Activated T-helper 1 cell treated with anti-CD3 and anti-CD28 coated beads, Interleukin-12 subunit alpha, Interleukin-12 subunit beta, Interleukin-2, Interleukin-4 antibody, amounts not matched to agents 30 ng/mL and 10 ng/mL and 1 ng/mL, durations not matched to agents 14 hours and 24 hours and 36 hours (primary cell): ENCODE results near the gene ZNF732. TPM values are rescaled to one million over a fixed set of nuclear protein-coding genes. Genes with fewer than 3 reads are reported as not detected.
"Not testable (repeated sequence)": the region's sequence is repeated elsewhere in the genome, so short reads cannot be mapped to it uniquely, and the experiment has no call there.

Experiments
- DNase-seq: peaks from one replicate; pipeline ENCODE4 v3.0.0; 2021; ENCODE audit warnings: low spot score
- H3K27ac Mint-ChIP-seq: one replicate; pipeline ENCODE4 v1.8.0; 2021; ENCODE audit warnings: mild to moderate bottlenecking, mixed read lengths
- H3K27me3 Mint-ChIP-seq: one replicate; pipeline ENCODE4 v1.8.0; 2022; ENCODE audit warnings: mild to moderate bottlenecking, moderate library complexity, mixed read lengths; ENCODE audit not compliant: insufficient read depth
- H3K36me3 Mint-ChIP-seq: one replicate; pipeline ENCODE4 v1.8.0; 2021; ENCODE audit warnings: low read depth, mixed read lengths
- H3K4me1 Mint-ChIP-seq: one replicate; pipeline ENCODE4 v1.8.0; 2021; ENCODE audit warnings: low read depth, mixed read lengths
- H3K4me3 Mint-ChIP-seq: one replicate; pipeline ENCODE4 v1.8.0; 2021; ENCODE audit warnings: mild to moderate bottlenecking, moderate library complexity, mixed read lengths
- H3K9me3 Mint-ChIP-seq: one replicate; pipeline ENCODE4 v1.8.0; 2021; ENCODE audit warnings: mixed read lengths
- intact Hi-C: fragments of 100-400 bp; cut with micrococcal nuclease; formaldehyde crosslinking; loops from one replicate; pipeline ENCODE4 v1.15.1; 2024
- total RNA-seq: library from RNA; stranded (reverse); gene quantifications from 2 replicates; pipeline ENCODE4 v1.2.3, GENCODE V29; 2022

ZNF732 gene
- total RNA-seq, 1 donor from 2014 or later, result not detected

- Mint-ChIP-seq H3K27ac (peak overlapping the region; percentile 15), H3K36me3 (no peaks in the 10 kb centered on the region), H3K9me3 (peaks cover 16% of the 10 kb centered on the region), H3K4me1 (peaks cover 13% of the 10 kb centered on the region), H3K27me3 (no peaks in the 10 kb centered on the region), H3K4me3 (peak overlapping the region; percentile 70)
- peak; percentile 53 for DNase-seq
- intact Hi-C loops, result loop anchor here (2.0 to 10.0 kb wide), 5 partner anchors 95 to 743 kb away; partner anchors contain the start of genes ATP5ME, IDUA, MYL5 and ZNF141
Measured at GRCh38 chr4:242121-242848, 63.0 kb downstream of the ZNF732 start.

- intact Hi-C loops, result loop anchor here (5.0 to 10.0 kb wide), 4 partner anchors 119 to 743 kb away; partner anchors contain the start of genes ATP5ME, IDUA, MYL5 and ZNF718
- Mint-ChIP-seq H3K4me1 (peaks cover 13% of the 10 kb centered on the region), H3K9me3 (peaks cover 11% of the 10 kb centered on the region), H3K4me3 (peak overlapping the region; percentile 70)
- H3K36me3 Mint-ChIP-seq, H3K27me3 Mint-ChIP-seq, DNase-seq, H3K27ac Mint-ChIP-seq: not testable (repeated sequence)
Measured at GRCh38 chr4:241411-241810, 63.9 kb downstream of the ZNF732 start.

DNA sequence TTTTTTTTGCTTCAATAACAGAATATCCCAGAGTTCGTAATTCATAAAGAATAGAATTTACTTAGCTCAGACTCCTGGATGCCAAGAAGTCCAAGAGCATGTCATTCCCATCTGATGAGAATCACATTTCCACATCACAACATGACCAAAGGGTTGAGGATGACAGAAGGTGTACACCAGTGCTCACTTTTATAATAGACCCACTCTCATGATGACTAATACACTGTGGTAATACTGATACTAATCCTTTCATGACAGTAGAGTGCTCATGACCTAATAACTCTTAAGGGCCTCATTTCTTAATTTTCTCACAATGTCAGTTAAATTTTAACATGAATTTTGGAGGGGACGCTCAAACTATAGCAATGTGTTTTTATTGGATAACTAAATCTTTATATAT, 69.2 kb downstream of the ZNF732 start:
- no peak overlapping the region for H3K27ac Mint-ChIP-seq
- peaks cover 2% of the 10 kb centered on the region for H3K27me3 Mint-ChIP-seq
- no peak overlapping the region for H3K4me3 Mint-ChIP-seq
- H3K9me3 Mint-ChIP-seq, result peaks cover 37% of the 10 kb centered on the region
- no peaks in the 10 kb centered on the region for H3K36me3 Mint-ChIP-seq
- DNase-seq, result no peak
- intact Hi-C loops, result no loop called here
- no peaks in the 10 kb centered on the region for H3K4me1 Mint-ChIP-seq

DNA sequence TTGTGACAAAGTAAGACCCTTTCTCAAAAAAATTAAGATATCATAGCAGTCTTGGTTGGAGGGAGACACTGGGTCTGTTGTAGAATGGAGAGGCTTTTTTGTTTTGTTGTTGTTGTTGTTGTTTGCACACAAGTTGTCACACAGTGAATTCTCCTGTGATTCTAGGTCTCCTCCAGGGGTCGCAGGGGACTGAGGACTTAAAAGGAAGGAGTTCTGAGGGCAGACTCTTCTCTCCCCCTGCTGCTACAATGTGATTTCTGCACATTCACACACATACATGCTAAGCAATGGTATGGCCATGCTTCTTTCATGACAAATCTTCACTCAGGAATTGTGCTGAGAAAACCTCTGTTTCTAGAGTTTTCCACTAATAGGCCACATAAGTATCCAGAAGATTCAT, 71.1 kb downstream of the ZNF732 start:
- no peak for DNase-seq
- Mint-ChIP-seq H3K9me3 (peaks cover 51% of the 10 kb centered on the region), H3K4me1 (no peaks in the 10 kb centered on the region), H3K36me3 (no peaks in the 10 kb centered on the region), H3K27me3 (peaks cover 2% of the 10 kb centered on the region), H3K4me3 (no peak overlapping the region), H3K27ac (no peak overlapping the region)
- intact Hi-C loops, result no loop called here

DNA sequence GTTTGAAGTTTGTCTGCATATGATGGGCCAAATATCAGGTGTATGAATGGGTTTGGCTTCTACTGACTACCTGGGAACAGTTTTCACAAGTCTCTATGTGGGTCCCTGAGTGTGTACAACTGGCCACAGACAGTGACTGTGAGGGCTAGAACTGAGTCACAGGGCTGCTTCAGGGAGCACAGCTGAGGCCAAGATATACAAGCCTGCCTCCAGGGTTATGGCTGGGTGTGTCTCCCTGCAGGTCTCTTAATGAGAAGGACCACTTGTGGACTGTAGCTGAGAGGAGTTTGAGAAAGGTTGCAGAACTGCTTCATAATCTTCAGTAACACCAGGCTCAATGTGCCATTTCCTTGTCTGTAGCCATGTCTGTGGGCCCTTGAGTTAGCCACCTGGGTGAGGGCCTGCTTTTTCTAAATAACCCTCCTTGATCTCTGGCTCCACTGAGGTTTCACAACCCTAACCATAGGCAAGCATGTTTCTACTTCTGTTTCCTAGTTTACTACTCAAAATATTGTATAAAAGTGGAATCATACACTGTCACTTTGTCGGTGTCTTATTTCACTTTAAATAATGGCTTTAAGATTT, 81.3 kb downstream of the ZNF732 start:
- no peaks in the 10 kb centered on the region for H3K4me1 Mint-ChIP-seq
- H3K27ac Mint-ChIP-seq, result no peak overlapping the region

More for the DNA sequence above, 81.3 kb downstream of the ZNF732 start:
- no peaks in the 10 kb centered on the region for H3K36me3 Mint-ChIP-seq
- intact Hi-C loops, result no loop called here
- peaks cover 47% of the 10 kb centered on the region for H3K9me3 Mint-ChIP-seq
- H3K27me3 Mint-ChIP-seq, result no peaks in the 10 kb centered on the region
- no peak for DNase-seq
- H3K4me3 Mint-ChIP-seq, result no peak overlapping the region

Other genes starting within 250 kb of the ZNF732 start
- gene ZNF718, start 181.0 kb downstream of the ZNF732 start, total RNA-seq, result 7.3 and 7.7 TPM in 2 replicates
- gene ZNF141, start 32.3 kb upstream of the ZNF732 start, total RNA-seq, result 23.4 and 23.7 TPM in 2 replicates
- 31.8 and 34.0 TPM in 2 replicates for gene ZNF721, start 193.7 kb upstream of the ZNF732 start, total RNA-seq
- 48.6 and 51.4 TPM in 2 replicates for gene PIGG, start 193.7 kb upstream of the ZNF732 start, total RNA-seq